GM18498 (cell line): ENCODE data around the gene RASSF7.

Experiments
- ATAC-seq: cut with Tn5 transposase; IDR thresholded peaks from one replicate; pipeline ENCODE4 v1.9.1; 2021; ENCODE audit warnings: mild to moderate bottlenecking, moderate library complexity; ENCODE audit not compliant: unreplicated experiment

Gene RASSF7

DNA sequence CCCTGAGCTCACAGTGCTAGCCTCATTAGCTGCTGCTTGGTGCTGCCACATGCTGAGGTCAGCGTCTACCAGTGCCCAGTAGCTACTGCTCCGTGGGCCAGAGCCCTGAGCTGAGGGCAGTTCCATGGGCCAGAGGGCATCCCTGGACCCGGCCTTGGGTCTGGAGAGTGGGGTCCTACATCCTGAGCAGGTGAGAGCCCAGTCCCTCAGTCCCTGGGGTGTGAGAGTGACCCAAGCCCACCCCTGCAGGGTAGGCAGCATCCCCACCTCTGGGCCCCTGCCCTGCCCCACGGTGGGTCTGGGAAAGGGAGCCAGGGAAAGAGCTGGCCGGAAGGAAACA is 10.1 kb upstream of the RASSF7 start:
- no peak for ATAC-seq

- no peak for ATAC-seq
Observed at GRCh38 chr11:551131-551530, 9.6 kb upstream of the RASSF7 start.

GRCh38 chr11:551596-551995 is 9.2 kb upstream of the RASSF7 start:
- ATAC-seq: no peak

DNA sequence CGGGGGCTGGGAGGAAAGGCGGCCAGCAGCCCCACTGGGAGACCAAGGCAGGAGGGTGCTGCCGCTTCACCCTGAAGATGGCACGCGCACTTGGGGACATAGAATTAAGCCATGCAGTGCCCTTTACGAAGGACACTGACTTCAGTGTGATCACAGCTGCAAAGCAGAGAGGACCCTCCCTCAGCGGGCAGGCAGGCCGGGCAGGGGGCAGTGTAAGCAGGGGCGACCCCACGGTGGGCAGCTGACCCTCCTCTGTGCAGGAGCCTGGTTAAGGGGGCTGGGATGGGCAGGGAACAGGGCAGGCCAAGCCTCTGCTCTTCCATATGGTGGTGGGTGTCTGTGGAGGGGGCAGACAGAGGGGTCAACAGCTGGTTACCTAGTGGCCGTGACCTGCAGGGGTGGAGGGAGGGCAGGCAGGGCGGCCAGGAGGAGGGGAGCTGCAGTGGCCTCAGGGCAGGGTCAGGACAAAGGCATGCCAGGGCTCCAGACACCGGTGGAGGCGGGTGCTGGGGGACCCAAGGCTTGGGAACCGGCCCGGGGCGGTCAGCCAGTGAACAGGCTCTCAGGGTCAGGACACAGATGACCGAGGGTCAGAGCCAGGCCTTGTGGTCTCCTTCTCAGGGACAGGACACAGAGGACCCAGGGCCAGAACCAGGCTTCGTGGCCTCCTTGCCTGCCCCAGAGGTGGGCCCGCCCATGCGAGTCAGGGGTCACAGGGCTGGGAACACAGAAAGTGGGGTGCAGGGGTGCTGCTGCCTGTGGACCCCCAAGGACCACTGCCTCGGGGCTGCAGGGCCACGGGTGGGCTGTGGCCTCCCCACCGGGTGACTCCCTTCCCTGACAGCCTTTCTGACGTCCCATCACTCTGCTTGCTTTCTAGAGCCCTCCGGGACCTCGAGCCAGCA is 7.4 kb upstream of the RASSF7 start:
- ATAC-seq: no peak

DNA sequence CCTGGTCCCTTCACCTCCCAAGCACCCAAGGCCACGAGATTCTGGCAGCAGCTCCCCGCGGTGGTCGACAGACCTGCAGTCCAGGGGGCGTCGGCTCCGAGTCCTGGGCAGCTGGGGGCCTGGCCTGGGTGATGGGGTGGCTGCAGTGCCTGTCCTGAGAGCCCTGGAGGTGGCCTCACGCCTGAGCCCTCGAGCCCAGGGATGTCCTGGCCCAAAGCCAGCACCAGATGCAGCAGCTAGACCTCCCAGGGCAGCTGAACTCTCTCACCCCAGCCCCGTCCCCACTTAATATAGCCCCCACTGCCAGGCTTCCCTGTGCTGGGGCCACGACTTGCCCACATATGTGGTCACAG is 6.8 kb upstream of the RASSF7 start:
- ATAC-seq: no peak

DNA sequence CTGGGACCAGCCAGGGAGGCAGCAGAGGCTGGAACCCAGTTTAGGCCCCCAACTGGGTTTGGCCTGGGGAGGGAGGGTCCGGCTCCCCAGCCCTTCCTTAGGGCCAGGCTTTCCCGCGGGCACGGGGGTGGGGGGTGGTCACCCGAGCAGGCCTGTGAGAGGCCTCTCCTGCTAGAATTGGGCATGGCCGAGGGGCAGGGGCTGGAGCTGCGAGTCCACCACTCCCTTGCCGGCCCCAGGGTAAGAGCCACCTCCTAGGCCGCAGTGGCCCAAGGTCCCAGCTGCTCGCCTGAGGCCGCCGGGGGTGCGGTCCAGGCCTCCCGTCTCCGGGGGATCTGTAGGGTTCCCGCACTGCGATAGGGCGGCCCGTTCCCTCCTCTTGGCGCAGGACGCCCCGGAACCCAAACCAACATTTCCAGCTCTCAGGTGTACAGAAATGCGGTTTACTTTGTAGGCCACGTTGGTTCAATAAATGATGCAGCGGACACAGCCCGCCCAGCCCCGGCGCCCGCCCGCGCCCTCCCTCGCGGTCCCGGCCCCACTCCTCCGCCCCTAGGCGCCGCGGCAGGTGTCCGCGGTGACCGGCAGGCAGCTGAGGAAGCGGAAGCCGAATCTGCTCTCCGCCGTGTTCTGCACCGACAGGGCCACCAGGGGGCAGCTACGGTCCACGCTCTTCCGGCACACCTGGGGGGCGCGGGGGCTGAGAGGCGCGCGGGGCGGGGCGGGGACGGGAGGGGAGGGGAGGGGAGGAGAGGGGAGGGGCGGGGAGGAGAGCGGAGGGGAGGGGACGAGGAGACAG is 6.1 kb upstream of the RASSF7 start:
- peak; percentile 43 for ATAC-seq

- ATAC-seq: no peak
Observed at GRCh38 chr11:555227-555779, 5.5 kb upstream of the RASSF7 start.

DNA sequence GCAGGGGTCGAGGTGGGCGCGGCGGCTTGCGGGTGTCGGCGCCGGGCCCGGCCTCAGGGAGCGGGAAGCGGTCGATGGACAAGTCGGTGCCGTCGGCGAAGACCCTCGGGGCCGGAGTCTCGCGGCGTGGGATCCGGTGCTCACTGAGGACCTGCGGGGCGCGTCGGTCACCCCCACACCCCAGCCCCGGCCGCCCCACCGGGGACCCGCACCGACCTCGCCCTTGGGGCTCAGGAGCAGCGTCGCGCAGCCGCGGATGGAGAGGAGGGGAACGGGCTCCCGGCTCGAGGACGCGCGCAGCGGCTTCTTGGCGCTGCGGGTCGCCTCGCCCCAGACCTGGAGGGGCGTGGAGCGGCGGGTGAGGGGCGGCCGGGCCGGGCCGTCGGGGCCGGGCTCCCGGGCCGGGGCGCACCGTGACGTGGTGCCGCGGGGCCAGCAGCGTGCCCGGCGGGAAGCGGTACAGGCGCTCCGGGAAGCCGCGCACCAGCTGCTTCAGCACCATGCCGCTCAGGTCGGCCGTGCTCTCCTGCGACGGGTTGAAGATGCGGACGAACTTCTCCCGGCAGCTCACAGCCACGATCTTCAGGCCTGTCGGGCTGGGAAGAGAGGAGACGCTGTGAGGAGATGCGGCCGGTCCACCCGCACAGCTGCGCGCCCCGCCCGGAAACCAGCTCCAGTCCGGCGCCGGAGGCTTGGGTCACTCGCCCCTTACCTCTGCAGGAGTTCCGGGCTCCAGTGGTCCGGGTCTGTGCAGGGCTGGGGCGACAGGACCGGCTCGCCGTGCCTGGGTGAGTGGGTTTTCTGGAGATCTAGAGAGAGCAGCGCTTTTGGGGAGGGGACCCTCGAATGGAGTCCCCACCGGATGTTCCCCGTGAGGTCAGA is 4.7 kb upstream of the RASSF7 start:
- no peak for ATAC-seq

DNA sequence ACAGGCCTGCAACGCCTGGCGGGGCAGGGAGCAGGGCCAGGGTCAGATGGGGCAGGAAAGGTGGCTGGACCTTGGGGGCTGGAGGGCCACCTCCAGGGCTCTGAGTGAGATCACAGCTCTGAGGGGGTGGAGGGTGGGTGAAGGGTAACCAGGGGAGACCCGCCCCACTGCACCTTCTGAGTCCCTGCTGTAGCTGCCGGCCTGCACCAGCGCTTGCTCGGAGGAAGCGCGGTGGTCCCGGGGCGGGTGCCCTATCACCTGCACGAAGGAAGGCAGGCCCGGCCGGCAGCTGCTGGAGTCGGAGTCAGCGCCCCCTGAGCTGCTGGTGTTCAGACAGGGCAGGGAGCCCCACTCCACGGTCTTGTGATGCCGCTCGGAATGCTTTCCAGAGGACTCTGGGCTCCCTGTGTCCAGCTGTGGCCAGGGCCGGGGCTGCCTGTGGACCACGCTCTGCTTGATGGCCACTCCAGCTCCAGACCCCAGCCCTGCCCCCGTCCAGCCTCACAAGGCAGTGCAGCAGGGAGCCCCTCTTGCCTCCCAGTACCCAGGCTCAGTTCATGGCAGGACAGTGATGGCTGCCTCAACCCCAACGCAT is 4.0 kb upstream of the RASSF7 start:
- ATAC-seq: no peak

- ATAC-seq: no peak
Observed at GRCh38 chr11:557328-558132, 3.2 kb upstream of the RASSF7 start.

DNA sequence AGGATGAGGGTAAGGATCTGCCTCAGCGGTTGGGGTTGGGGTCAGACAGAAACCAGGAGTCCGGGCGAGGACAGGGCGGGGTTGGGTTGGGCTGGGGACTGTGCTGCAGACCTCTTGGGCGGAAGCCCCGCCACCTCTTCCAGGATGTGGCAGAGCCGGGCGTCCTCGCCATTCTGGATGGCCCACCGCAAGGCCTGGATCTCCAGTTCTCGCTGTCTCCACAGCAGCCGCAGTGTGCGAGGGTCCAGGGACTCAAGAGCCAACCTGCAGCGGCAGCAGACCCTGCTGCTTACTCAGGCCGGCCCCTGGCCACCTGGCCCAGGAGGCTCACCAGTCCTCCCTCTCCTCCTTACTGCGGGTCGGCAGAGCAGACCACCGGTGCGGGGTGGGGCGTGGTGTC is 2.3 kb upstream of the RASSF7 start:
- no peak for ATAC-seq

DNA sequence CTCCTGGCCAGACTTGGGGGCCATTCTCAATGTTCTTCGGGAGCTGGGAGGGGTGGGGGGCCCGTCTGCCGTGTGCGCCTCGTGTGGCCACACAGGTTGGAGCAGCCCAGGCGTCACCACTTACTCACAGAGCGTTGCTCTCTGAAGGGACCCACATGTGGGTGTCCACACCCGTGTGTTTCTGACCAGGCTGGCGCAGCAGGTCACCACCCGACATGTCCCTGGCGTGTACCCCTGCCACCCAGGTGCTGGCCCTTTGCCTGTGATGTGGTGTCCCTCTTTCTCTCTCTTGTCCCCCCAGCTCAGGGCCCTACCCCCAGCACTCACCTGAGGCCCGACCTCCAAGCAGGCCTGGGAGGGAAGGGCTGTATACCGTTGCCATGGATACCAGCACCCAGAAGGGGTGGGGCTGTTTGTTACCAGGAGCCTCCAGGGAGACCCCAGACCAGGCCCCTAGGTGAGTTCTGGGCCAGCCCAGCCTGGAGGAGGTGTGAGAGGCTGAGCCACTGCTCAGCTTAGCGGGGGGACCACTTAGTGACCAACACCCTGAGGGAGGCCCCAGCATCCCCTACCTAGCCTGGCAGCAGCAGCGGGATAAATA is 1.6 kb upstream of the RASSF7 start:
- no peak for ATAC-seq

DNA sequence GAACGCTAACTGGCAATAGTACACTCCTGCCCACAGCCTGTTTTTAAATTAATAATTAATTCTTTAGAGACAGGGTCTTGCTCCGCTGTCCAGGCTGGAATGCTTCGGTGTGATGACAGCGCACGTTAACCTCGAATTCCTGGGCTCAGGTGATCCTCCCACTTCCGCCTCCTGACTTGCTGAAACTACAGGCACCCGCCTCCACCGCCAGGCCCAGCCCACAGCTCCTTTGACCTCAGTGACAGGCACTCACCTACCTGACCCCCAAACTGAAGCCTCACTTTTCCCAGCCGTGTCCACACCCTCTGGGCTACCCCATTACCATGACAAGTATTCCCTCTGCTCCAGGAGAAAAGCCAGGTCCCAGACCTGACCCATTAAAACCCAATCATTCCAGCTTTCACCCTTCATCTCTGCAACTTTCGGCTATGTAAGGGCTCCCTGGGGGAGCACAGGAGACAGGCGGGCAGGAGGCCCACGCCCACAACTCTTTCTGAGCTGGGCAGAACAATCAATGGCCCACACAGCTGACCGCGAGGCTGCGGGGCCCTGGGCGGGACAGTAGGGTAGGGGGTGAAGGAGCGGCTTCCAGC is 962 bp upstream of the RASSF7 start:
- no peak for ATAC-seq

DNA sequence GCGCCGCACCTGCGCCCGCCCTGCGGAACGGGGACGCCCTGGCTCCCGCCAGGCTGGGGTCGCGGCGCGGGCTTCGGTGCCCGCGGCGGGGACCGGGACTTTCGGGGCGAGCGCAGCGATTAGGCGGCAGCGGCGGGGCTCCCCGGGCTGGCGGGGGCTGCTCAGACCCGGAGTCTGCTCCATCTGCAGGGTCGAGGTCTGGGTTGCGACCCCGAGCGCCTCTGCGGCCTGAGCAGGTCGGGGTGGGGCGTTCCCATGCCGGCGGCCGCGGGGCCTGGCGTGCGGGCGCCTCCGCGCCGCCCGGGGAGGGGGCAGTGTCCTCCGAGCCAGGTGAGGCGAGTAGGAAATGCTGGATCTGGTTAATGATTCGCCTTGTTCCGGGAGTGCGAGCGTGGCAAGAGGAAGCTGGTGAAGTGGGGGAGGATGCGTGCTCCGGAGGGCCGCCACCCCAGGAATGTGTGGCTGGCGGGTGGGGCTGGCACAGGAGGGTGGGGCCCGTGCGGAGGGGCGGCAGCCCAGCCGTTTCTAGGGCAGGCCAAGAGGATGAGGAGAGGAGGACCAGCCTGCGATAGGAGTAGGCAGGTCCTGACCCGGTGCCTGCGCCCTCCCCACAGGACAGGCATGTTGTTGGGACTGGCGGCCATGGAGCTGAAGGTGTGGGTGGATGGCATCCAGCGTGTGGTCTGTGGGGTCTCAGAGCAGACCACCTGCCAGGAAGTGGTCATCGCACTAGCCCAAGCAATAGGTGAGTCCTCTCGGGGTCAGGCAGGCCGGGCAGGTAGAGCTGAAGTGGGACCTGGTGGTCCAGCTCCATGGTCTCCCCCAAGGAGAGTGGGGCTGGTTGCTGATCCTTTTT is 606 bp downstream of the RASSF7 start:
- peak; percentile 15 for ATAC-seq

DNA sequence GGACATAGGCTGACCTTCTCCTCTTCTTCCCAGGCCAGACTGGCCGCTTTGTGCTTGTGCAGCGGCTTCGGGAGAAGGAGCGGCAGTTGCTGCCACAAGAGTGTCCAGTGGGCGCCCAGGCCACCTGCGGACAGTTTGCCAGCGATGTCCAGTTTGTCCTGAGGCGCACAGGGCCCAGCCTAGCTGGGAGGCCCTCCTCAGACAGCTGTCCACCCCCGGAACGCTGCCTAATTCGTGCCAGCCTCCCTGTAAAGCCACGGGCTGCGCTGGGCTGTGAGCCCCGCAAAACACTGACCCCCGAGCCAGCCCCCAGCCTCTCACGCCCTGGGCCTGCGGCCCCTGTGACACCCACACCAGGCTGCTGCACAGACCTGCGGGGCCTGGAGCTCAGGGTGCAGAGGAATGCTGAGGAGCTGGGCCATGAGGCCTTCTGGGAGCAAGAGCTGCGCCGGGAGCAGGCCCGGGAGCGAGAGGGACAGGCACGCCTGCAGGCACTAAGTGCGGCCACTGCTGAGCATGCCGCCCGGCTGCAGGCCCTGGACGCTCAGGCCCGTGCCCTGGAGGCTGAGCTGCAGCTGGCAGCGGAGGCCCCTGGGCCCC is 1.4 kb downstream of the RASSF7 start:
- no peak for ATAC-seq

GRCh38 chr11:563066-563811 is 2.5 kb downstream of the RASSF7 start:
- no peak for ATAC-seq
